Transverse colon (tissue), 3 donors: ENCODE data around the gene TCN2.

Experiments
- CTCF ChIP-seq, 5 experiments: fragments of 200-600 bp in 3 of 5; fragments of 450-650 bp in 2 of 5; sonication (generic) in 3 of 5; IDR thresholded peaks; 1 replicate in 2 of 5; 2 replicates in 3 of 5; pipeline ENCODE4 v1.5.1; 2016 to 2017; ENCODE audit warnings: antibody characterized with exemption in 5 of 5, inconsistent platforms in 3 of 5, mild to moderate bottlenecking in 2 of 5, moderate library complexity in 1 of 5
- EP300 ChIP-seq: sonication (generic); formaldehyde crosslinking; IDR thresholded peaks from one replicate; pipeline ENCODE4 v1.6.1; 2017; ENCODE audit warnings: antibody characterized with exemption, low read depth
- POLR2A ChIP-seq: fragments of 450-650 bp; IDR thresholded peaks from one replicate; pipeline ENCODE4 v1.6.1; 2016; ENCODE audit warnings: antibody characterized with exemption, mild to moderate bottlenecking, moderate library complexity

DNA sequence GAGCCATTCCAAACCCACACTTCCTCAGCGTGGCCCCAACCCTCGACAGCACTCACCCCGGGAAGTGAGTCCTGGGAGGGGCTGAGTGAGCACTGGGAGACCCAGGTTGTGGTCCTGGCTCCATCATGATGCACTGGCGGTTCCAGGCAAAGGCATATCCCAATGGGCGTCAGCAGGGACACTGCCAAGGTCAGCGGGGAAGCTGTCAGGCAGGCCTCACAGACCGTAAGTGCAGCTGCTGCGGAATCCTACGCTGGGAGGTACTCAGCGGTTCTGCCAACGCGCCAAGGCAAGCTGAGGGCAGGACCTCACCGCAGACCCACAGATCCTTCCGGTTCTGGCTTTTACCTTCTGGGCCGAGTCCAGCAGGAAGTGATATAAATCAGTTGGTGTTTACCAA is 31.1 kb upstream of the TCN2 start:
- no peak for TF ChIP-seq POLR2A
- TF ChIP-seq CTCF (IDR thresholded peaks at IDR 0.05): no peak
- no peak for TF ChIP-seq EP300
